GM12891 (cell line): ENCODE measurements around the gene SLC52A1.

Experiments used
- PAX5 ChIP-seq: IDR thresholded peaks from 2 replicates; pipeline ENCODE4 v1.6.1; 2011; ENCODE audit warnings: low read length, moderate library complexity, mild to moderate bottlenecking; ENCODE audit not compliant: insufficient read depth, severe bottlenecking
- POLR2A ChIP-seq: IDR thresholded peaks from 2 replicates; pipeline ENCODE4 v1.6.1; 2011; ENCODE audit warnings: low read depth, low read length, control low read depth

DNA sequence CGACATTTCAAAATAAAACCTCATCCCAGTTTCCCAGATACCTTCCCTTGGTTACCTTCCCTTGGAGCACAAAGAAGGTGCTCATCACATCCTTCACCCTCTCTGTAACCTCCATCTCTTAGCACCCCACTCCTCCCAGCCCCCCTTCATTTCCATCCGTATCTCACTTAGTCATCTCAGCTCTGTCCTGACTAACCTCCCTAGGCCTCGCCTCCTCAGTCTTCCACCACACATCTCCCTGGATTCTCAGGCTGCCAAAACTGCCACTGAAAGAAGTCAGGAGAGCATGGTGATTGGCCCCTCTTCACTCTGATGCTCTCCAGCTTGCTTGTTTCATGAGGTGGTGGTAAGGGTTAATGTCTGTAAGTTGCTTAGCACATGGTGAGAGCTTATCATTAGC is 45.4 kb upstream of the SLC52A1 start:
- TF ChIP-seq PAX5 (no peak), POLR2A (no peak)
